IPS DF 6.9 (cell line): ENCODE results near the gene GLT8D2.

Experiments
- DNase-seq: peaks from one replicate; pipeline ENCODE4 v3.0.0-alpha.2; 2013; ENCODE audit warnings: low read depth, low spot score
- H3K27ac ChIP-seq: one replicate; pipeline ENCODE4 v1.5.1; 2013; ENCODE audit warnings: low read length, control low read depth
- H3K27me3 ChIP-seq: 2 replicates; pipeline ENCODE4 v1.6.1; 2013; ENCODE audit warnings: mild to moderate bottlenecking, low read length; ENCODE audit not compliant: control insufficient read depth, insufficient read depth
- H3K36me3 ChIP-seq: 2 replicates; pipeline ENCODE4 v1.6.1; 2013; ENCODE audit warnings: low read length; ENCODE audit not compliant: control insufficient read depth, insufficient read depth
- H3K4me1 ChIP-seq: 2 replicates; pipeline ENCODE4 v1.6.1; 2013; ENCODE audit warnings: low read length; ENCODE audit not compliant: control insufficient read depth, insufficient read depth
- H3K4me3 ChIP-seq: 2 replicates; pipeline ENCODE4 v1.5.1; 2013; ENCODE audit warnings: mild to moderate bottlenecking, low read length
- H3K9me3 ChIP-seq: 2 replicates; pipeline ENCODE4 v1.6.1; 2013; ENCODE audit warnings: low read length, inconsistent platforms; ENCODE audit not compliant: control insufficient read depth, insufficient read depth
- WGBS: extraction: QIAGEN DNeasy Blood & Tissue Kit; methylation state at CpG from one replicate; pipeline ENCODE4 v1.1.7; 2013; ENCODE audit warnings: mixed read lengths, missing lambda C conversion rate; ENCODE audit not compliant: insufficient read length, insufficient coverage; 5-methylcytosine and 5-hydroxymethylcytosine counted together

The GLT8D2 gene, protein sequence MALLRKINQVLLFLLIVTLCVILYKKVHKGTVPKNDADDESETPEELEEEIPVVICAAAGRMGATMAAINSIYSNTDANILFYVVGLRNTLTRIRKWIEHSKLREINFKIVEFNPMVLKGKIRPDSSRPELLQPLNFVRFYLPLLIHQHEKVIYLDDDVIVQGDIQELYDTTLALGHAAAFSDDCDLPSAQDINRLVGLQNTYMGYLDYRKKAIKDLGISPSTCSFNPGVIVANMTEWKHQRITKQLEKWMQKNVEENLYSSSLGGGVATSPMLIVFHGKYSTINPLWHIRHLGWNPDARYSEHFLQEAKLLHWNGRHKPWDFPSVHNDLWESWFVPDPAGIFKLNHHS

DNA sequence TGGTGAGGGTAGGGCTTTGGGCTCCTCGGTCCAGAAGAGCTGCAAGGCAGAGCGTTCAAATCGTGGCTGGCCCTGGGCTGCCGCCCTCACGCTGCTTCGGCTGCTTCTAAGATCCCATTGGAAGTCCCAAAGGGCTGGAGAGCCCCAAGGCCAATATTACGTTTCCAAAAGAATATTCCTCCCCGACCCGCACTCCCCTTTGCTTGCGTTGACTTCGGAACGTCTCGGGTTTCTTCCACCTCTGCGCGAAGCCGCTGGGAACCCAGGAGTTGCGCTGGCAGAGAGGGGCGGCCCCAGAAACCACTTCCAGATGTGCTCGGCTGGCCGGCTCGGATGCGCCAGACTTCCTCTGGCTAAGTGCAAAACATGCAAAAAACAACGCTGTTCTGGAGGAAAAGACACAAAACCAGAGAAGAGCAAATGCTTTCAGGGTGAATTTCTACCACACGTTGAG is at the start of gene GLT8D2:
Gene GLT8D2, minus strand, starts transcription at position 285 of the 454 bp plus-strand sequence. CDS start 30,539 bp downstream, outside the sequence.
- no peak for DNase-seq
- Histone ChIP-seq H3K4me1 (no peaks in the 10 kb centered on the region), H3K27me3 (no peaks in the 10 kb centered on the region), H3K9me3 (no peaks in the 10 kb centered on the region), H3K36me3 (no peaks in the 10 kb centered on the region), H3K4me3 (peak within 1 kb of the TSS; percentile 31; the same call in 1 of the 2 replicates), H3K27ac (no peak within 1 kb of the TSS)
- WGBS: no CpG with 5 or more reads among the region's 24 CpGs

DNA sequence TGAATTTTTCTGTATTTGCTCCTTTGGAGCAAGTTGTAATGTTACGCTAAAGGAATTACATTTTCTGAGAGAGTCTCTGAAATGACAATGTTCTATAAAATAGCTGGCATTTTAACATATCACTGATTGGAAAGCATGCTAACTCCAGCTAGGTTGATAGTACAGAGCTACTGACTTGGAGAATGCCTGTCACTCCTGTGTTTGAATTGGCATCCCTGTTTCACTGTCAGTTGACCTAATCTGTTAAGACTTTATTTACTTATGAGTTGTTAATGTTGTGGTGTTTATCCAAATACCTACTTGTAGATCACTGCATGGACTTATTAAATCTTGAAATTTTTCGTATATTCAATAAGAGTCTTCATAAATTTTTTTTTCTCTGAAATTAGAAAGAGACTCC is 48.0 kb upstream of the GLT8D2 start:
- Histone ChIP-seq H3K27ac (no peak overlapping the region), H3K36me3 (no peaks in the 10 kb centered on the region), H3K27me3 (no peaks in the 10 kb centered on the region), H3K4me3 (no peak overlapping the region), H3K9me3 (no peaks in the 10 kb centered on the region), H3K4me1 (no peaks in the 10 kb centered on the region)
- WGBS: no CpG with 5 or more reads among the region's 2 CpGs
- DNase-seq: no peak

DNA sequence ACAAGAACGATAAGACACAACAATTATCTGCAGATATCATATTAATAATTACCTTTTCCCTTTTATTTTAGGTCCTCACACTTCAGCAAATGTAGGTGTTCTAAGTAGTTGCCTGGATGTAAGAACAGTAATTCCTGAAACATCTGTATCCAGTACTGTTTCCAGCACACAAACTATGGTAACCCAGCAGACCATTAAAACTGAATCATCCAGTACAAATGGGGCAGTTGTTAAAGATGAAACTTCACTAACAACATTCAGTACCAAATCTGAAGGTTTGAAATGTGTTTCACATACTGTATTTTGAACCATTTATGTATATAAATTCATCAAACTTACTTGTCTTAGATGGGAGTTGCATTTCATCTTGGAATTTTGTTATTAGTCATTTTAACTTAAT is 45.3 kb upstream of the GLT8D2 start:
- no peaks in the 10 kb centered on the region for H3K9me3 ChIP-seq
- no peak overlapping the region for H3K27ac ChIP-seq
- H3K27me3 ChIP-seq: no peaks in the 10 kb centered on the region
- no peaks in the 10 kb centered on the region for H3K4me1 ChIP-seq
- H3K36me3 ChIP-seq: no peaks in the 10 kb centered on the region
- WGBS: no CpG with 5 or more reads among the region's 1 CpG
- no peak for DNase-seq
- H3K4me3 ChIP-seq: no peak overlapping the region

DNA sequence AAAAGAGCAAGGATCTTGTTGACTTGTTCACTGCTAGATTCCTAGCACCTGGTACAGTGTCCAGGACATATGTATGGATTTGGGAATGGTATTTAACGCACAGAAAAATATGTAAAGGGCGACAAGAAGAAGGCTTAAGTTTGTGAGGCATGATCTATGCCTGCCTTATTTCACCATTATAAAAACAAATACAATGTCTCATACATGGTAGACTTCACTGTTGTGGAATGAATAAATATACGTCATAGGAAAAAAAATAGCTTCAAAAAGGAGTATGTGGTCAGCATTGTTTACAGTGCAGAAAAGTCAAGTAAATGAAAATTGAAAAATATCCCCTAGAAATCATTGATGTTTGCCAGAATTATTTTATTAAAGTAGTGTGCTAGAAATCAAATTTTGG is 44.3 kb upstream of the GLT8D2 start:
- H3K4me1 ChIP-seq: no peaks in the 10 kb centered on the region
- no peak overlapping the region for H3K27ac ChIP-seq
- no peaks in the 10 kb centered on the region for H3K9me3 ChIP-seq
- H3K4me3 ChIP-seq: no peak overlapping the region
- DNase-seq: no peak
- WGBS: no CpG with 5 or more reads among the region's 3 CpGs
- H3K27me3 ChIP-seq: no peaks in the 10 kb centered on the region
- no peaks in the 10 kb centered on the region for H3K36me3 ChIP-seq

DNA sequence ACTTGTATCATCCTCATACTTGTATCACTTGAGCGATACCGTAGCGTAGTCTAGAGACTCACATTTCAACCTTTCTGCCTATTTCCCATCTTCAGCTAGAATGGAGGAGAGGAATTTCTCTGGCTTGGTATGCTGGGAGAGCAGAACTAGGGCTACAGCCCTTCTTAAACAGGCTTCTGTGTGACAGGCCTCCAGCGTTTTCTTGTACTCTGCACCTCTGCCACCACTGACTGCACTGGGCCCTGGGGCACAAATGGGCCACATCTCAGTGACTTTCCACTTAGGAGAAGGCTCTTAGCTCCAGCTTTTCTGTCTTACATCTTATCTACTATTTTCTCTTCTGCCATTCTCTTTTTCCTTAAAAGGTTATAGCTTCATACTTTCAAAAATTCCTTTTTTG is 41.1 kb upstream of the GLT8D2 start:
- Histone ChIP-seq H3K9me3 (no peaks in the 10 kb centered on the region), H3K4me1 (no peaks in the 10 kb centered on the region), H3K4me3 (no peak overlapping the region), H3K27me3 (no peaks in the 10 kb centered on the region), H3K36me3 (no peaks in the 10 kb centered on the region), H3K27ac (no peak overlapping the region)
- DNase-seq: no peak
- WGBS: no CpG with 5 or more reads among the region's 4 CpGs

DNA sequence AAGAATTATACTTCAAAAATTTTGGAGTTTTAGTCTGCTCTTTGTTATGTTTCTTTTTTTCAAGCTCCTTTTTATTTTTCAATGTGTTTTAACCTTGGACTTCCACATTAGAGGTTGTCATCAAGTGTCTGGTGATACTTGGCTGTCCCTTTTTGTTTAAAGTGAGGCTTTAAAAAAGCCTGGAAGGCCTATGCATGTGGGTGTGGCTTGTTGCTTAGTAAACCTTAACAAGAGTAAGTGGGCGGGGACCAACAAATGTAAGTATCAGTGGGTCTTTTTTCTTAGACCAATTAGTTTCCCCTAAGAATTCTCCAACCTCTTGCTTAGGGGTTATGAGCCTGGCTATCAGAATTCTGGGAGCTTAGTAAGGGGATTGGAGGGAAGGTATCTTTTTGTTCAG is 40.7 kb upstream of the GLT8D2 start:
- DNase-seq: no peak
- H3K9me3 ChIP-seq: no peaks in the 10 kb centered on the region
- H3K36me3 ChIP-seq: no peaks in the 10 kb centered on the region
- no peaks in the 10 kb centered on the region for H3K27me3 ChIP-seq
- H3K4me1 ChIP-seq: no peaks in the 10 kb centered on the region
- H3K27ac ChIP-seq: no peak overlapping the region
- no peak overlapping the region for H3K4me3 ChIP-seq
- no CpG with 5 or more reads among the region's 1 CpG for WGBS

DNA sequence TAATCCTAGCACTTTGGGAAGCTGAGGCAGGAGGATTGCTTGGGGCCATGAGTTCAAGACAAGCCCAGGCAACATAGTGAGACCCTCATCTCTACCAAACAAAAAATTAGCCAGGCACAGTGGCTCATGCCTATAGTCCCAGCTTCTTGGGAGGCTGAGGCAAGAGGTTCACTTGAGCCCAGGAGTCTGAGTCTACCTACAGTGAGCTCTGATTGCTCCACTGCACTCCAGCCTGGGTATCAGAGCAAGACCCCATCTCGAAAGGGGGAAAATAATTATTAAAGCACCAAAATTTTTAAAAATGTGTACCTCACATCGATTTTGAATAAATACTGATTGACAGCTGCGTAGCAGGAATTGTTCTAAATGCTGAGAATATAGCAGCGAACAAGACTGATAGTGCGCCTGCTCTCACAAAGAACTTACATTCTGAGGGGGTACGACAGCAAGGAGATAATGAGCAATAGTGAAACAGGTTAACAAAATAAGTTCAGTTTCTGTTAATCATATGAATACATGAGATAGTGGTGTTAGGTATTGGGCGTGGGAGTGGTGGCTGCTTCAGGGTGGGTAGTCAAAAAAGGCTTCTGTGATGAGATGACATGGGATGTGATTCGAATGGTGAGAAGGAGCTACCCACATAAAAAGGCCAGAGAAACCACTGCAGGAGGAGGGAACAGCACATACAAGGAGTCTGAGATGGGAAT is 33.9 kb upstream of the GLT8D2 start:
- Histone ChIP-seq H3K4me3 (no peak overlapping the region), H3K36me3 (no peaks in the 10 kb centered on the region), H3K4me1 (no peaks in the 10 kb centered on the region), H3K9me3 (no peaks in the 10 kb centered on the region), H3K27me3 (0 out of 2 replicates have a peak, but pooled peaks cover 2% of the 10 kb centered on the region), H3K27ac (no peak overlapping the region)
- DNase-seq: no peak
- no CpG with 5 or more reads among the region's 8 CpGs for WGBS

DNA sequence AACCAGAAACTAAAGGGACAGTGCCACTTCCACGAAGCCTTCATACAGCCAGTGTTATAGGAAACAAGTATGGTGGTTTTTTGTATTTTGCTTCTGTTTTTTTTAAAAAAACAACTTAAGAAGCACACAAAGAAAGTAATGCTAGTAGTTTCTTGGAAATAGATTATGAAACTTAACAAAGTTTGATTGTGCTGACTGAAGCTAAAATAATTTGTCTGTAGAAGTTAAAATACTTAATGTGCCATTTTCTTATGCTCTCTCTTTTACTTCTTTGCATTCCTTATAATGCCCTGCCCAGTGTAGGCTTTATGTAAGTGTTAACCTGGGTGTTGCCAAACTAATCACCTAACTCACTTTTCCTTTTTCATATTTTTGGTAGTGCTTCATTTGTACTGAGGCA is 30.8 kb upstream of the GLT8D2 start:
- H3K36me3 ChIP-seq: no peaks in the 10 kb centered on the region
- H3K4me3 ChIP-seq: no peak overlapping the region
- H3K9me3 ChIP-seq: no peaks in the 10 kb centered on the region
- no CpG with 5 or more reads among the region's 1 CpG for WGBS
- DNase-seq: no peak
- 0 out of 2 replicates have a peak, but pooled peaks cover 2% of the 10 kb centered on the region for H3K27me3 ChIP-seq
- H3K4me1 ChIP-seq: no peaks in the 10 kb centered on the region
- no peak overlapping the region for H3K27ac ChIP-seq

DNA sequence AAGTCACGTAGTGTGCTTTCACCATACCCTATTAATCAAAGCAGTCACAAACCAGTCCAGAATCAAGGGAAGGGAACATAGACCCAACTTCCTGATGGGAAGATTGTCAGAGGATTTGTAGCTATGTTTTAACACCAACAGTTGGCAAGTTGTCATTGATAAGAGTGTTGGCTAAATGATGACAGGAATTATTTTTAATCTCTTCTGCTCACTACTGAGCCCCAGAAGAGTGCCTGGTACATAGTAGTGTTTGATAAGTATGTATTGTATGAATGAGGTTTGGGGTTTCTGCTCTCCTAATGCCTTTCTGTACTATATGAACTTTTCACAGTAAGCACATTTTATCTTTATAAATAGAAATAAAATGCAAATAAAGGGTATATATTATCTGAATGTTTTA is 29.0 kb upstream of the GLT8D2 start:
- Histone ChIP-seq H3K27me3 (no peaks in the 10 kb centered on the region), H3K4me1 (no peaks in the 10 kb centered on the region), H3K9me3 (no peaks in the 10 kb centered on the region), H3K4me3 (no peak overlapping the region), H3K36me3 (no peaks in the 10 kb centered on the region), H3K27ac (no peak overlapping the region)
- DNase-seq: no peak
- WGBS: no CpG with 5 or more reads among the region's 1 CpG

DNA sequence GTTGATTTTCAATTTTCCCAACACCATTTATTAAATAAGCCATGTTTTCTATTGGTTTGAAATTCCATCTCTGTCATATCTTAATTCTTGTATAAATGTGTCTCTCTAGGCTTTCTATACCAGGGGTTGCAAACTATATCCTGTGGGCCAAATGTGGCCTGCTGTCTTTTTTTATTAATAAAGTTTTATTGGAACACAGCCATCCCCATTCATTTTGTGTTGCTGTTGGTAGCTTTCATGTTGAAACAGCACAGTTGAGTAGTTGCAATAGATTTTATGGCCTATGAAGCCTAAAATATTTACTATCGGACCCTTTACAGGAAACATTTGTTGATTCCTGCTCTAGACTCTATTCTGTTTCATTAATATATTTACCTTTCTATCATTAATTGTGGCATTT is 23.7 kb upstream of the GLT8D2 start:
- Histone ChIP-seq H3K4me1 (no peaks in the 10 kb centered on the region), H3K27ac (no peak overlapping the region), H3K36me3 (no peaks in the 10 kb centered on the region), H3K9me3 (no peaks in the 10 kb centered on the region), H3K4me3 (no peak overlapping the region), H3K27me3 (no peaks in the 10 kb centered on the region)
- WGBS: no CpG with 5 or more reads among the region's 1 CpG
- no peak for DNase-seq
